HL-60 (cell line): ENCODE data around the gene CAMSAP1.

ENCODE experiments used
- CTCF ChIP-seq: IDR thresholded peaks from one replicate; pipeline ENCODE4 v1.5.1; 2011; ENCODE audit warnings: low read length, control low read depth, inconsistent platforms; ENCODE audit not compliant: insufficient read depth
- POLR2AphosphoS5 ChIP-seq: IDR thresholded peaks from 2 replicates; pipeline ENCODE4 v1.6.1; 2012; ENCODE audit warnings: low read depth
- REST ChIP-seq: IDR thresholded peaks from 2 replicates; pipeline ENCODE4 v1.6.1; 2012; ENCODE audit warnings: low read depth; ENCODE audit not compliant: insufficient replicate concordance
- SPI1 ChIP-seq: IDR thresholded peaks from 2 replicates; pipeline ENCODE4 v1.6.1; 2012; ENCODE audit warnings: low read depth, mild to moderate bottlenecking, borderline replicate concordance

GRCh38 chr9:135903358-135903656 is 4.0 kb downstream of the CAMSAP1 start:
- TF ChIP-seq CTCF: no peak
- no peak for TF ChIP-seq REST
- TF ChIP-seq SPI1: no peak
- TF ChIP-seq POLR2AphosphoS5: no peak
